Sigmoid colon (tissue), 7 donors: ENCODE measurements around the gene CELA1. TPM values are rescaled to one million over a fixed set of nuclear protein-coding genes. Genes with fewer than 3 reads are reported as not detected.

ENCODE experiments used
- DNase-seq: peaks from one replicate; pipeline ENCODE4 v3.0.0-alpha.2; 2019
- H3K27ac ChIP-seq, 4 donors: fragments of 200-600 bp; sonication (generic); one replicate each; pipeline ENCODE4 v1.5.1; 2016 to 2019; ENCODE audit warnings: mild to moderate bottlenecking in 1 of 4
- H3K27me3 ChIP-seq, 3 donors: fragments of 200-600 bp; sonication (generic); one replicate each; pipeline ENCODE4 v1.5.1; 2019; ENCODE audit warnings: mild to moderate bottlenecking in 1 of 3
- H3K36me3 ChIP-seq, 4 donors: fragments of 200-600 bp; sonication (generic); one replicate each; pipeline ENCODE4 v1.5.1; 2016 to 2019
- H3K4me1 ChIP-seq, 4 donors: fragments of 200-600 bp; sonication (generic); one replicate each; pipeline ENCODE4 v1.5.1; 2017 to 2019
- H3K4me3 ChIP-seq, 4 donors: fragments of 200-600 bp; sonication (generic); one replicate each; pipeline ENCODE4 v1.5.1; 2017 to 2019; ENCODE audit warnings: mild to moderate bottlenecking in 2 of 4, moderate library complexity in 1 of 4
- H3K9me3 ChIP-seq, 4 donors: fragments of 200-600 bp in 3 of 4; sonication (generic) in 3 of 4; one replicate each; pipeline versions ENCODE4 v1.5.1 to v1.6.1; 2013 to 2019
- EP300 ChIP-seq, 4 donors: sonication (generic); formaldehyde crosslinking; IDR thresholded peaks; one replicate each; pipeline ENCODE4 v1.6.1; 2017; ENCODE audit warnings: antibody characterized with exemption in 4 of 4
- POLR2A ChIP-seq, 2 donors: fragments of 450-650 bp; IDR thresholded peaks; one replicate each; pipeline ENCODE4 v1.6.1; 2016; ENCODE audit warnings: antibody characterized with exemption in 2 of 2, mild to moderate bottlenecking in 2 of 2, moderate library complexity in 2 of 2
- POLR2AphosphoS5 ChIP-seq, 4 donors: sonication (generic); formaldehyde crosslinking; IDR thresholded peaks; one replicate each; pipeline ENCODE4 v1.6.1; 2017; ENCODE audit warnings: antibody characterized with exemption in 4 of 4
- WGBS, 2 donors: extraction: QIAGEN DNeasy Blood & Tissue Kit; methylation state at CpG; one replicate each; pipeline ENCODE4 v1.1.7; 2013; 5-methylcytosine and 5-hydroxymethylcytosine counted together
- intact Hi-C: fragments of 100-400 bp; cut with DNase I; formaldehyde crosslinking; loops from one replicate; pipeline ENCODE4 v1.15.1; 2023
- polyA plus RNA-seq, 3 donors: library from polyadenylated mRNA; stranded (reverse); fragments of 200-250 nt; gene quantifications; one replicate each; pipeline ENCODE4 v1.2.3, GENCODE V29; 2013
- total RNA-seq, 4 donors: library from RNA; depleted of rRNA; stranded (reverse); fragments of >200 nt; gene quantifications; one replicate each; pipeline ENCODE4 v1.1.0, GENCODE V29; 2016
- TF ChIP-seq, protein P1 (sequence below), 4 experiments: fragments of 450-650 bp in 3 of 4; fragments of 200-600 bp in 1 of 4; IDR thresholded peaks; one replicate each; pipeline ENCODE4 v1.5.1; 2016 to 2019; ENCODE audit warnings: antibody characterized with exemption in 4 of 4, mild to moderate bottlenecking in 3 of 4, moderate library complexity in 2 of 4
- donor health status: healthy with polysubstance abuse.
- donor health status: Bipolar disorder and iron deficiency.
- donor health status: healthy.

The CELA1 gene
- total and polyA plus RNA-seq, 7 donors, result not detected

- 75 to 95% methylated on average over 7 of the region's 7 CpGs for WGBS, 2 donors
- intact Hi-C loops, result no loop called here
- no peaks in the 10 kb centered on the region for H3K27me3 ChIP-seq
- TF ChIP-seq, protein P1, sequence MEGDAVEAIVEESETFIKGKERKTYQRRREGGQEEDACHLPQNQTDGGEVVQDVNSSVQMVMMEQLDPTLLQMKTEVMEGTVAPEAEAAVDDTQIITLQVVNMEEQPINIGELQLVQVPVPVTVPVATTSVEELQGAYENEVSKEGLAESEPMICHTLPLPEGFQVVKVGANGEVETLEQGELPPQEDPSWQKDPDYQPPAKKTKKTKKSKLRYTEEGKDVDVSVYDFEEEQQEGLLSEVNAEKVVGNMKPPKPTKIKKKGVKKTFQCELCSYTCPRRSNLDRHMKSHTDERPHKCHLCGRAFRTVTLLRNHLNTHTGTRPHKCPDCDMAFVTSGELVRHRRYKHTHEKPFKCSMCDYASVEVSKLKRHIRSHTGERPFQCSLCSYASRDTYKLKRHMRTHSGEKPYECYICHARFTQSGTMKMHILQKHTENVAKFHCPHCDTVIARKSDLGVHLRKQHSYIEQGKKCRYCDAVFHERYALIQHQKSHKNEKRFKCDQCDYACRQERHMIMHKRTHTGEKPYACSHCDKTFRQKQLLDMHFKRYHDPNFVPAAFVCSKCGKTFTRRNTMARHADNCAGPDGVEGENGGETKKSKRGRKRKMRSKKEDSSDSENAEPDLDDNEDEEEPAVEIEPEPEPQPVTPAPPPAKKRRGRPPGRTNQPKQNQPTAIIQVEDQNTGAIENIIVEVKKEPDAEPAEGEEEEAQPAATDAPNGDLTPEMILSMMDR (IDR thresholded peaks at IDR 0.05), result no peak
- TF ChIP-seq POLR2AphosphoS5 (IDR thresholded peaks at IDR 0.05), result no peak
- no peak for TF ChIP-seq EP300 (IDR thresholded peaks at IDR 0.05)
- TF ChIP-seq POLR2A (IDR thresholded peaks at IDR 0.05), result no peak
- H3K36me3 ChIP-seq, result no peaks in the 10 kb centered on the region
- H3K4me1 ChIP-seq, result peaks cover 0 to 11% (median 6%) of the 10 kb centered on the region in 4 donors
- H3K27ac ChIP-seq, result no peak overlapping the region
- no peak for DNase-seq
- H3K4me3 ChIP-seq, result no peak overlapping the region
- H3K9me3 ChIP-seq, result no peaks in the 10 kb centered on the region
These were observed 35.7 kb upstream of the CELA1 start for GRCh38 chr12:51382173-51382572.

DNA sequence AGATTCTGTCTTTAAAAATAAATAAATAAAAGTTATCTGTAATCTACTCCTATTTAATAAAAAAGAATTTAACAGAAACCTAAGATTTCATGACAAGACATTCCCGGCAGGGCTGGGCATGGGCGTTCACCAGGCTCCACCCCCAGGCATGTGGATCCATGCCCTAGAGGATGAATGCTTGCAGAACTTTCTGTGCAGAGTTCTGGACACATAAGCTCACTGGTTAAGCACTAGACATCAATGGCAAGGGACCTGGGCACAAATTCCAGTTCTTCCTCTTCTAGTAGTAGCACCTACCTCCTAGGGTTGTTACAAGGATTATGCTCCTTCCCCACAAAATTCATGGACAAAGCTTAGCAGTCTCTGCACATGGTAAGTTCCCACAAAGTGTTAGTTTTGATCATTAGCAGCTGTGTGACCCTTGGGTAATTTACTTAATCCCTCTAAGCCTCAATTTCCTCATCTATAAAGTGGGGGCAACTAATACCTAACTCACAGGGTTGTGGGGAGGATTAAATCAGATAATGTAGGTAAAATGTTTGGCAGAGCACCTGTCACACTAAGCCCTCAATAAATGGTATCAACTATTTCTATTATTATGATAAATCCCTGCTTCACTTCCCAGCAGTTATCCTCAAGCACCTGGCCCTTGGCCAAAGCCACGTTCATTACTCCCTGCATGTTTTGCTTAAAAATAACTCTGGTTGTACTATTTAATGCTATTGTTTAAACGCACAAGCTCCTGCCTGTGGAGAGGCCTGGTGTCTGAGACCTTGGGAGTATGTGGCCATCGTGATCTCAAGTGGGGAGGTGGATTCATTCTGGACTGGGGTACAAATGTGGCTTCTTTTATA, 35.0 kb upstream of the CELA1 start:
- TF ChIP-seq EP300 (IDR thresholded peaks at IDR 0.05) (no peak), POLR2AphosphoS5 (IDR thresholded peaks at IDR 0.05) (no peak), POLR2A (IDR thresholded peaks at IDR 0.05) (no peak)
- TF ChIP-seq, protein P1 (IDR thresholded peaks at IDR 0.05), result no peak
- Histone ChIP-seq H3K4me3 (no peak overlapping the region), H3K36me3 (no peaks in the 10 kb centered on the region), H3K9me3 (no peaks in the 10 kb centered on the region), H3K27ac (no peak overlapping the region), H3K4me1 (peaks cover 0 to 11% (median 6%) of the 10 kb centered on the region in 4 donors), H3K27me3 (no peaks in the 10 kb centered on the region)
- 63 to 66% methylated on average over 5 of the region's 5 CpGs for WGBS, 2 donors
- DNase-seq, result no peak
- intact Hi-C loops, result no loop called here

DNA sequence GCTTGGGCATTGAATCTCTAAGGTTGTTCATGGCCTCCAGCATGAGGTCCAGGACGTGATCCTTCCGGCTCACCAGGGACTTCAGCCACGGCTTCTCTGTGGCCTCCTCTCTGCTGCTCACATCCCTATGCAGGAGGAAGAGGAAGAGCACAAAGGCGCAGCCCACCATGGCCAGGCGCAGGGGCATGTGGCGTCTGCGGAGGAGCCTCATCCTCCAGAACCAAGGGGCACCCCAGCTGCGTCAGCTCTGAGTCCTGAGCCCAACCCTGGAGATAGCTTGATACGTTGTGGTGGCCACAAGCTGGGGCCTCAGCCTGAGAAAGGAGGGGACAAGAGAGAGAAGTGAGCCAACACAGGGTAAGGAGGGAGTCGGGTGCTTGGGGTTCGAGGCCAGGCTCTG, 33.1 kb upstream of the CELA1 start:
- Histone ChIP-seq H3K4me1 (peaks cover 0 to 11% (median 6%) of the 10 kb centered on the region in 4 donors), H3K27ac (no peak overlapping the region), H3K9me3 (no peaks in the 10 kb centered on the region), H3K36me3 (no peaks in the 10 kb centered on the region), H3K4me3 (no peak overlapping the region), H3K27me3 (no peaks in the 10 kb centered on the region)
- 96% methylated on average over 11 of the region's 11 CpGs for whole genome bisulfite sequencing, 2 donors
- DNase-seq, result no peak
- TF ChIP-seq POLR2AphosphoS5 (IDR thresholded peaks at IDR 0.05), result no peak
- TF ChIP-seq EP300 (IDR thresholded peaks at IDR 0.05), result no peak
- intact Hi-C loops, result no loop called here

DNA sequence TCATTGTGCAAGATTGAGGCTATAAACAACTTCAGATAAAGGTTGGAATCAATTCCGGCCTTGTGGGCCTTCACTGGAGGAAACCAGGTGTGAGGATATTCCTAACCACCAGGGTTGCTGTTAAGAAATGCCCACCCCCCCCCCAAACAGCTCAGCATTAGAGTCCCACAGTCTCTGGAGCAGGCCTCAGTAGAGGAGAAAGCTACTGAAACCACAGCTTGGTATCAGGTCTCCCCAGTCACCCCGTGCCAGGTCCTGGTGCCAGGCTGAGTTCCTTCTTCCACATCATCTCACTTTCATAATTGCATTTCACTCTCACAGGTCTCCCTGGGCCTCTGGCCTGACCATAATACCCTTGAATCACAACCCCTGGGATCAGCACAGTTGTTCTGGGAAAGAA, 32.3 kb upstream of the CELA1 start:
- Histone ChIP-seq H3K36me3 (no peaks in the 10 kb centered on the region), H3K27ac (no peak overlapping the region), H3K4me3 (no peak overlapping the region), H3K27me3 (no peaks in the 10 kb centered on the region), H3K4me1 (peaks cover 0 to 11% (median 6%) of the 10 kb centered on the region in 4 donors), H3K9me3 (no peaks in the 10 kb centered on the region)
- intact Hi-C loops, result no loop called here
- no peak for DNase-seq
- TF ChIP-seq POLR2AphosphoS5 (IDR thresholded peaks at IDR 0.05), result no peak
- TF ChIP-seq, protein P1 (IDR thresholded peaks at IDR 0.05), result no peak
- 67 to 90% methylated on average over 2 of the region's 2 CpGs for WGBS, 2 donors

DNA sequence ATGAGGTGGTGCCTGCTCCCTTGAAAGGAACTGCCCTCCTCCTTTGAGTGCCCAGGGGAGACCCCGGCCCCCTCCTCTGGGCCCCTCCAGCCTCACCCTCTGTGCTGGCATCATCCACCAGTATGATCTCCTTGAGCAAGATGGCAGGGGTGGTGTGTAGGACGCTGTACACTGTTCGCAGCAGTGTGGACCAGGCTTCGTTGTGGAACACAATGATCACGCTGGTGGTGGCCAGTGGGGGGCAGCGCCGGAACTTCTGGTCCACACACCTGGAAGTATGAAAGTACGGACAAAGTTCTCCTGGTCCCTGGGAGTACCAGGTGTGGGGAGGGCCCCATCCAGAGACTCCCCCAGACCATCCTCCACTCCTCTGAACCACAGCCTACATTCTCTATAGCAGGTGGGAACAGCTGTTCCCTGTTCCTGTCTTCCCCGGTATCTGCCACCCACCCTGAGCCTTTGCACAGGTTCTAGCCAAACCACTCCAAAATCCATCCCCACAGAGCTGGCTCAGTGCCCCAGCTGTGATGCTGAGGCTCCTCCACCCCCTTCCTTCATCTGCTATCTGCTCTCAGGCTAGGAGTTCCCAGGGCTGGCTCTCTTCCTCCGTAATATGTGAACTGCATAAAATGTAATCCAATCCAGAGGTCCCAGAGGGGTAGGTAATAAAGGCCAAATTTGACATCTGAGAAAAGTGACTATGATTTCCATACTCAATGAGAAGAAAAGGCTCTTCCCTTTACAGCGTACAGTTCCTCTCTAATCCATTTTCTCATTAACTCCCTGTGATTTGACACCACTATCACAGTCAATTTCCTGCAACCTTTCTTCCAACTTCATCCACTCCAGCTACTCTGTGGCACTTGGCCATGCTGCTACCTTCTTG, 30.9 kb upstream of the CELA1 start:
- Histone ChIP-seq H3K27me3 (no peaks in the 10 kb centered on the region), H3K27ac (no peak overlapping the region), H3K4me3 (no peak overlapping the region), H3K4me1 (peaks cover 0 to 11% (median 6%) of the 10 kb centered on the region in 4 donors), H3K9me3 (no peaks in the 10 kb centered on the region), H3K36me3 (no peaks in the 10 kb centered on the region)
- intact Hi-C loops, result no loop called here
- 91 to 92% methylated on average over 11 of the region's 11 CpGs for WGBS, 2 donors
- no peak for DNase-seq
- no peak for TF ChIP-seq POLR2AphosphoS5 (IDR thresholded peaks at IDR 0.05)
- no peak for TF ChIP-seq EP300 (IDR thresholded peaks at IDR 0.05)
- TF ChIP-seq, protein P1 (IDR thresholded peaks at IDR 0.05), result no peak
- no peak for TF ChIP-seq POLR2A (IDR thresholded peaks at IDR 0.05)
